NCI-H345 treated with DMSO at 0.1 percent for 48 hours (cell line): ENCODE measurements around the gene KMT5B.
"Not testable (repeated sequence)": the region's sequence is repeated elsewhere in the genome, so short reads cannot be mapped to it uniquely, and the experiment has no call there.

ENCODE experiments used
- DNase-seq: peaks from one replicate; lab custom pipeline; 2025; ENCODE audit not compliant: unreplicated experiment; lab: John Stamatoyannopoulos, UW

KMT5B gene

GRCh38 chr11:68213135-68213515, at the start of gene KMT5B:
Gene KMT5B (minus strand): TSS chr11:68213296. CDS start chr11:68190076, 23,220 bp downstream.
- no peak for DNase-seq

GRCh38 chr11:68262544-68262827, 49.4 kb upstream of the KMT5B start:
- DNase-seq = no peak

- no peak for DNase-seq
These were observed 48.9 kb upstream of the KMT5B start for GRCh38 chr11:68261749-68262543.

- DNase-seq = no peak
These were observed 47.9 kb upstream of the KMT5B start for GRCh38 chr11:68261006-68261405.

- DNase-seq = no peak
These were observed 47.4 kb upstream of the KMT5B start for GRCh38 chr11:68260484-68260883.

- no peak for DNase-seq
These were observed 46.2 kb upstream of the KMT5B start for GRCh38 chr11:68259122-68259959.

- DNase-seq = no peak
These were observed 45.3 kb upstream of the KMT5B start for GRCh38 chr11:68258363-68258765.

GRCh38 chr11:68257477-68258362, 44.6 kb upstream of the KMT5B start:
- peak; percentile 70 for DNase-seq

GRCh38 chr11:68256331-68256741, 43.2 kb upstream of the KMT5B start:
- no peak for DNase-seq

- no peak for DNase-seq
These were observed 42.4 kb upstream of the KMT5B start for GRCh38 chr11:68255526-68255925.

GRCh38 chr11:68254421-68254820, 41.3 kb upstream of the KMT5B start:
- no peak for DNase-seq

GRCh38 chr11:68251765-68252164, 38.7 kb upstream of the KMT5B start:
- no peak for DNase-seq

GRCh38 chr11:68244912-68245311, 31.8 kb upstream of the KMT5B start:
- not testable (repeated sequence) for DNase-seq

- DNase-seq = not testable (repeated sequence)
These were observed 30.8 kb upstream of the KMT5B start for GRCh38 chr11:68243847-68244246.

GRCh38 chr11:68242616-68243015, 29.5 kb upstream of the KMT5B start:
- no peak for DNase-seq

- DNase-seq = no peak
These were observed 18.5 kb upstream of the KMT5B start for GRCh38 chr11:68231621-68232020.

- DNase-seq = no peak
These were observed 16.5 kb upstream of the KMT5B start for GRCh38 chr11:68229601-68230000.

- no peak for DNase-seq
These were observed 13.3 kb upstream of the KMT5B start for GRCh38 chr11:68226421-68226820.

GRCh38 chr11:68224606-68225005, 11.5 kb upstream of the KMT5B start:
- DNase-seq = no peak

GRCh38 chr11:68223275-68223674, 10.2 kb upstream of the KMT5B start:
- DNase-seq = no peak

GRCh38 chr11:68221406-68221805, 8.3 kb upstream of the KMT5B start:
- no peak for DNase-seq
